Lower leg skin (tissue), 4 donors: ENCODE measurements around the gene PRPF6. TPM values are rescaled to one million over a fixed set of nuclear protein-coding genes. Genes with fewer than 3 reads are reported as not detected.

ENCODE experiments used
- DNase-seq, 2 donors: peaks; one replicate each; pipeline ENCODE4 v3.0.0-alpha.2; 2019; ENCODE audit warnings: low spot score in 2 of 2
- H3K4me3 ChIP-seq: fragments of 200-600 bp; sonication (generic); 2 replicates; pipeline ENCODE4 v1.5.1; 2017; ENCODE audit warnings: mild to moderate bottlenecking, low read depth; ENCODE audit not compliant: poor library complexity, severe bottlenecking
- POLR2A ChIP-seq, 2 donors: fragments of 450-650 bp; IDR thresholded peaks; one replicate each; pipeline ENCODE4 v1.6.1; 2016 to 2017; ENCODE audit warnings: antibody characterized with exemption in 2 of 2, mild to moderate bottlenecking in 1 of 2, moderate library complexity in 1 of 2
- WGBS, 2 donors: methylation state at CpG; one replicate each; pipeline ENCODE4 v1.1.5; 2018; 5-methylcytosine and 5-hydroxymethylcytosine counted together
- intact Hi-C: fragments of 100-400 bp; cut with DNase I; formaldehyde crosslinking; loops from one replicate; pipeline ENCODE4 v1.15.0; 2023; ENCODE audit warnings: low total_unique reads
- total RNA-seq, 4 donors: library from RNA; depleted of rRNA; stranded (reverse); fragments of >200 nt; gene quantifications; one replicate each; pipeline ENCODE4 v1.1.0, GENCODE V29; 2016
- TF ChIP-seq, protein P1 (sequence below), 3 donors: fragments of 450-650 bp; IDR thresholded peaks; one replicate each; pipeline ENCODE4 v1.5.1; 2016; ENCODE audit warnings: antibody characterized with exemption in 3 of 3, mild to moderate bottlenecking in 3 of 3, moderate library complexity in 2 of 3

Gene PRPF6
- total RNA-seq, 4 donors from 2014 or later: 66.8 to 88.3 (median 79.1) TPM

DNA sequence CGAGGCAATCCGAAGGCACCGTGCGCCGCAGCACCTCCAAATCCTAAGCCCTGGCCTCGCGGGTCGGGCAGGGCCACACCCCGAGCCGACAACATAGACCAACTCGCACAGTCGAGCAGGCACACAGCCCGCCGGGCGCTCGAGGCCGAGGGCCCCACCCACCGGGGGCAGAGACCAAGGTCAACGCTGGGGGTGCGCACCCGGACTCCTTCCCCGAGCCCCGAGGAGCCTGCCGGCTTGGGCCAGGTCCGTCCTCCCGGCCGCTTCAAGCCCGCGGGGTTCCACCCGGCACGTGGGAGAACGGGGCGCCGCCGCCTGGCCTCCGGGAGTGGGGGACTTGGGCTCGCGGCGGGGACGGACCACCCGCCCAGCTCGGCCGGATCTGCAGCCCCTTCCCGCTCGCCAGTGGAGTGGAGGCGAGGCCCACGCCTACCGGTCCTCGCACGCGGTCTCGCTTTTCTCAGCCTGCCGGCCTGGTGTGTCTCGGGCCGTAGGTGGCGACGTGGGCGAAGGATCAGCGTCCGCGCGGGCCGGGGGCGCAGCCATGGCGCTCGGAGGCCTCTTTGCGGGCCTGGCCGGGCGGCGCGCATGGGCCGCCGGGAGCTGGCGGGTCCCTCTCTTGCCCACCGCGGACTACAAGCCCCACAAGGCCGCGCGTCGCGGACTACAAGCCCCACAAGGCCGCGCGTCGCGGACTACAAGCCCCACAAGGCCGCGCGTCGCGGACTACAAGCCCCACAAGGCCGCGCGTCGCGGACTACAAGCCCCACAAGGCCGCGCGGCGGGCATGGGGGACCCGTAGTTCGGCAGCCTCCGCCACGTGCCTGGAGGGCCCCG is 24.9 kb upstream of the PRPF6 start, which contains the start of gene UCKL1:
TSS of gene UCKL1 (minus strand) at position 590 of the 837 bp plus-strand sequence. CDS start at position 546, 44 bp downstream.
- 0% methylated on average over 25 to 89 of the region's 105 CpGs for WGBS, 2 donors
- intact Hi-C loops: no loop called here
- H3K4me3 ChIP-seq: peak within 1 kb of the TSS; percentile 84
- no peak for TF ChIP-seq POLR2A (IDR thresholded peaks at IDR 0.05)
- TF ChIP-seq, protein P1, sequence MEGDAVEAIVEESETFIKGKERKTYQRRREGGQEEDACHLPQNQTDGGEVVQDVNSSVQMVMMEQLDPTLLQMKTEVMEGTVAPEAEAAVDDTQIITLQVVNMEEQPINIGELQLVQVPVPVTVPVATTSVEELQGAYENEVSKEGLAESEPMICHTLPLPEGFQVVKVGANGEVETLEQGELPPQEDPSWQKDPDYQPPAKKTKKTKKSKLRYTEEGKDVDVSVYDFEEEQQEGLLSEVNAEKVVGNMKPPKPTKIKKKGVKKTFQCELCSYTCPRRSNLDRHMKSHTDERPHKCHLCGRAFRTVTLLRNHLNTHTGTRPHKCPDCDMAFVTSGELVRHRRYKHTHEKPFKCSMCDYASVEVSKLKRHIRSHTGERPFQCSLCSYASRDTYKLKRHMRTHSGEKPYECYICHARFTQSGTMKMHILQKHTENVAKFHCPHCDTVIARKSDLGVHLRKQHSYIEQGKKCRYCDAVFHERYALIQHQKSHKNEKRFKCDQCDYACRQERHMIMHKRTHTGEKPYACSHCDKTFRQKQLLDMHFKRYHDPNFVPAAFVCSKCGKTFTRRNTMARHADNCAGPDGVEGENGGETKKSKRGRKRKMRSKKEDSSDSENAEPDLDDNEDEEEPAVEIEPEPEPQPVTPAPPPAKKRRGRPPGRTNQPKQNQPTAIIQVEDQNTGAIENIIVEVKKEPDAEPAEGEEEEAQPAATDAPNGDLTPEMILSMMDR (IDR thresholded peaks at IDR 0.05): peak in 1 of 3 donors; percentile 6
- DNase-seq: peak; percentile 91 to 98

DNA sequence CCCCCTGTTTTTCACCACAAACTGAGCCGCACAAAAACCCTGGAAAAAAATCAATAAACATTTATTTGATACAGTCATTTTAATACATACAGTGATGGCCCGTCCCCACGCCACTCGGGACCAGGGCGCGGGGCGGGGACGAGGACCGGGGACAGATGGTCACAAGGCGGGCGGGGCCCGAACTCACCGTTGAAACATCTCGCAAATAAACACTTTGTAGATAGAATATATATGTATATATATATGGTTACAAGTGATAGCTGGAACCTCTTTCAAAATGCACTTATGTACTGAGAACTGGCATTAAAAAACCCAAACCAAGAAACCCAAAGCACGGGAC is 24.3 kb upstream of the PRPF6 start:
- intact Hi-C loops: no loop called here
- no peak for TF ChIP-seq POLR2A (IDR thresholded peaks at IDR 0.05)
- TF ChIP-seq, protein P1 (IDR thresholded peaks at IDR 0.05): no peak
- no peak for DNase-seq
- peak overlapping the region; percentile 41 for H3K4me3 ChIP-seq
- WGBS, 2 donors: 1% methylated on average over 15 of the region's 15 CpGs

DNA sequence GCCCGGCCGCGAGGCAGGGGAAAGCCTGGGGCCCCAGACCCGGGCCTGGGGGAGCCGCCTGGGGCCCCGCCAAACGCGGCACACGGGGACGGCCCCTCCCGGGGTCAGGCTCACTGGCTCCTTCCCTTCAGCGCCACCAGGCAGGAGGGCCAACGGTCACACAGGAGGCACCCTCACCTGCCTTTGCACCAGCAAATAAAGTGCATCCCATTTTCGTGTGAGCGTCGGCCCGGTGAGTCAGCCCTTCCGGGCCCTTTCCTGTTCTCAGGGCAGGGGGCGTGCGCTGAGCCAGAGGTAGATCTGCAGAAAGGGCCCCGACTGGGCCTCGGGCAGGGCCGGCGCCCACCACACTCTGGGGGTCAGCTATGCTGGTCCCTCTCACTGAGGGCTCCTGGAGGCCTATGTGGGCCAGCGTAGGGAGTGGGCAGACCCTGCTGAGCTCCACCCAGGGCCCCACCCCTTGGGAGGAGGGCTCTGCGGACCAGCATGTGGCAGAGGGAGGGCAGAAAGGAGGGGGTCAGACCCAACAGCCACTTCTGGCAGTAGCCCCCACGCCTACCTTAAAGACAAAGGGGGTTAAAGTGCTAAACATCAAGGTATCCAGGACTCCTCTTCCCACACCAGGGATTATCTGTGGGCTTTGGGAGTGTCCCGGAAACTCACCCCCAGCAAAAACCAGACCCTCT is 23.8 kb upstream of the PRPF6 start:
- TF ChIP-seq, protein P1 (IDR thresholded peaks at IDR 0.05): no peak
- TF ChIP-seq POLR2A (IDR thresholded peaks at IDR 0.05): no peak
- WGBS, 2 donors: 2 to 5% methylated on average over 21 to 22 of the region's 28 CpGs
- peak overlapping the region; percentile 41 for H3K4me3 ChIP-seq
- DNase-seq: no peak
- intact Hi-C loops: no loop called here

DNA sequence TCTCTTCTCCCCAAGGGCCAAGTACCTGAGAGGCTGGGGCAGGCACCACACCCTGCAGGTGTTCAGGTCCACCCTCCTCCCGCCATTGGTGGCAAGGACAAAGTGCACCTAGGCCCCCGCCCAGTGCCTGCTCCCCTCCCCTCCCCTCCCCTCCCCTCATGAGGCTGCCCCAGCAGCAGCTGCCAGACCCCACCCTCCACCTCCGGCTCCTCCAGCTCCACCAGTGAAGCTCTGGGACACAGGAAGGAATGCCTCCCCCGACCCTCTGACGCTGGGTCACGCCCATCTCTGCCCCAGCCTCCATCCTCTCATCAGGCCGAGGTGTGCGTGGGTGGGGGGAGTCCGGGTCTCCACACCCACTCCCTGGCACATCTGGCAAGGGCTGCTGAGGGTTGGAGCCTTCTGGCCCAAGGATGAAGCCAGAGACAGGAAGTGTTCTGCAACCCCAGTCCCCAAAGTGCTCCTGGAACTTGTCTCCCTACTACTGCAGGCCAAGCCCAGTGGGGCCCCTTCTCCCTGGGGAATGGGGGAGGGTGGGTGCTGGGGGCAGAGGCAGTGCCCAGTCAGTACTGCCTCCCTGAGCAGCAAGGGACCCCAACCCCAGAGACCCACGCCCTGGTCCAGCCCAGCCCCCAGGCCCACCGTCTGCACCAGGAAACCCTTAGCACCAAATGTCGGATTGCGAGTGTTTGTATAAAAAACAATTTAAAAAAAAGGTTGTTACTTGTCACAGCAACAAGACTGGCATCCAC is 23.1 kb upstream of the PRPF6 start:
- intact Hi-C loops: no loop called here
- TF ChIP-seq, protein P1 (IDR thresholded peaks at IDR 0.05): no peak
- no peak for TF ChIP-seq POLR2A (IDR thresholded peaks at IDR 0.05)
- DNase-seq: no peak
- 31 to 64% methylated on average over 4 to 13 of the region's 13 CpGs for WGBS, 2 donors
- H3K4me3 ChIP-seq: no peak overlapping the region

DNA sequence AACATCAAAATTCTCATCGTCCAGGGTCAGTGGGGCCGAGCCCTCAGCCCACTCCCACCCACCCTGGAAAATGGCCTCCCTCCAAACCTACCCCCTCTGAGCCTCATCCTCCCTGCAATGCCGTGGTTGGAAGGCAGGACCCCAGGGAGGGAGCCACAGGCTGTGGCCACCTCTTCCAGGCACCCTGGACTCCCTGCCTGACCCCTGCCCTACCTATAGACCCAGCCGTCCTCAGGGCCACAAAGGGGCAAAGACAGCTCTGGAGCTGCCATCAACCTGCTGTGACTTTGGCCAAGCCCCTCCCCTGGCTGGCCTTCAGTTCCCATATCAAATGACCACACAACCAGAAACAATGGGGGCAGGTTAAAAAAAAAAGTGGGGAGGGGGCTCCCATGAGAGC is 22.5 kb upstream of the PRPF6 start:
- 69 to 83% methylated on average over 4 of the region's 4 CpGs for WGBS, 2 donors
- DNase-seq: no peak
- intact Hi-C loops: no loop called here
- H3K4me3 ChIP-seq: no peak overlapping the region
- TF ChIP-seq POLR2A (IDR thresholded peaks at IDR 0.05): no peak
- TF ChIP-seq, protein P1 (IDR thresholded peaks at IDR 0.05): no peak
